AG09319 (cell line): ENCODE data around the gene DDAH1.

ENCODE experiments used
- DNase-seq: peaks from one replicate; pipeline ENCODE4 v3.0.0-alpha.2; 2010; ENCODE audit warnings: low read depth; ENCODE audit errors: extremely low read depth
- CTCF ChIP-seq: IDR thresholded peaks from 2 replicates; pipeline ENCODE4 v1.5.1; 2011; ENCODE audit warnings: low read depth, mild to moderate bottlenecking, inconsistent platforms, low read length, moderate library complexity

Gene DDAH1

GRCh38 chr1:85280636-85281035, 184.3 kb downstream of the DDAH1 start:
- DNase-seq, result no peak
- no peak for TF ChIP-seq CTCF

- no peak for TF ChIP-seq CTCF
- DNase-seq, result no peak
Measured at GRCh38 chr1:85279458-85280080, 185.4 kb downstream of the DDAH1 start.

GRCh38 chr1:85278853-85279314, 186.1 kb downstream of the DDAH1 start:
- DNase-seq, result peak; percentile 68
- TF ChIP-seq CTCF, result no peak

- no peak for TF ChIP-seq CTCF
- DNase-seq, result no peak
Measured at GRCh38 chr1:85277802-85278201, 187.2 kb downstream of the DDAH1 start.

- no peak for TF ChIP-seq CTCF
- DNase-seq, result no peak
Measured at GRCh38 chr1:85276978-85277639, 187.8 kb downstream of the DDAH1 start.

GRCh38 chr1:85276215-85276977, 188.6 kb downstream of the DDAH1 start, which contains the start of gene BCL10:
Gene BCL10, minus strand, starts transcription at chr1:85276632. Its CDS starts 280 bp downstream, at chr1:85276352.
- DNase-seq, result peak; percentile 97
- TF ChIP-seq CTCF, result no peak

- DNase-seq, result no peak
- TF ChIP-seq CTCF, result no peak
Measured at GRCh38 chr1:85275701-85276214, 189.2 kb downstream of the DDAH1 start.
